Gastroesophageal sphincter (tissue), 4 donors: ENCODE data around the gene RNF152. TPM values are rescaled to one million over a fixed set of nuclear protein-coding genes. Genes with fewer than 3 reads are reported as not detected.

Experiments used
- ATAC-seq: fragments of 150-250 bp; one replicate; pipeline ENCODE4 v1.9.1; 2016; ENCODE audit warnings: mild to moderate bottlenecking, moderate library complexity
- H3K27ac ChIP-seq, 4 donors: fragments of 200-600 bp; sonication (generic) in 3 of 4; 1 replicate in 3 of 4; 2 replicates in 1 of 4; pipeline ENCODE4 v1.5.1; 2016 to 2019
- H3K27me3 ChIP-seq: fragments of 200-600 bp; sonication (generic); one replicate; pipeline ENCODE4 v1.5.1; 2019
- H3K36me3 ChIP-seq, 2 donors: fragments of 200-600 bp; sonication (generic); one replicate each; pipeline ENCODE4 v1.5.1; 2019; ENCODE audit warnings: control low read depth in 1 of 2
- H3K4me1 ChIP-seq, 3 donors: fragments of 200-600 bp; sonication (generic); 1 replicate in 2 of 3; 2 replicates in 1 of 3; pipeline ENCODE4 v1.5.1; 2016 to 2019; ENCODE audit warnings: control low read depth in 2 of 3
- H3K4me3 ChIP-seq, 2 donors: fragments of 200-600 bp; sonication (generic); one replicate each; pipeline ENCODE4 v1.5.1; 2019; ENCODE audit warnings: mild to moderate bottlenecking in 1 of 2, moderate library complexity in 1 of 2
- H3K9me3 ChIP-seq, 3 donors: fragments of 200-600 bp; sonication (generic); one replicate each; pipeline ENCODE4 v1.5.1; 2017 to 2019; ENCODE audit warnings: control low read depth in 2 of 3
- CTCF ChIP-seq, 4 experiments: fragments of 200-600 bp in 2 of 4; fragments of 450-650 bp in 2 of 4; sonication (generic) in 1 of 4; IDR thresholded peaks; one replicate each; pipeline ENCODE4 v1.5.1; 2017 to 2019; ENCODE audit warnings: antibody characterized with exemption in 4 of 4, mild to moderate bottlenecking in 2 of 4, moderate library complexity in 2 of 4
- EP300 ChIP-seq: sonication (generic); formaldehyde crosslinking; IDR thresholded peaks from one replicate; pipeline ENCODE4 v1.6.1; 2017; ENCODE audit warnings: antibody characterized with exemption, mild to moderate bottlenecking
- POLR2A ChIP-seq, 2 donors: fragments of 450-650 bp; IDR thresholded peaks; one replicate each; pipeline ENCODE4 v1.6.1; 2017; ENCODE audit warnings: antibody characterized with exemption in 2 of 2, mild to moderate bottlenecking in 2 of 2, moderate library complexity in 1 of 2
- POLR2AphosphoS5 ChIP-seq: sonication (generic); formaldehyde crosslinking; IDR thresholded peaks from one replicate; pipeline ENCODE4 v1.6.1; 2017; ENCODE audit warnings: antibody characterized with exemption
- WGBS, 2 donors: methylation state at CpG; one replicate each; pipeline ENCODE4 v1.1.5; 2018; ENCODE audit warnings: low coverage in 1 of 2; 5-methylcytosine and 5-hydroxymethylcytosine counted together
- total RNA-seq, 4 donors: library from RNA; depleted of rRNA; stranded (reverse); fragments of >200 nt; gene quantifications; one replicate each; pipeline ENCODE4 v1.1.0, GENCODE V29; 2016

Gene RNF152
- total RNA-seq, 4 donors from 2014 or later: 9.0 to 11.2 (median 10.1) TPM

GRCh38 chr18:61870151-61870550 is 22.7 kb downstream of the RNF152 start:
- TF ChIP-seq POLR2A (IDR thresholded peaks at IDR 0.05) (no peak), POLR2AphosphoS5 (no peak), CTCF (IDR thresholded peaks at IDR 0.05) (no peak), EP300 (no peak)
- Histone ChIP-seq H3K27me3 (no peaks in the 10 kb centered on the region), H3K27ac (peak overlapping the region in 1 of 4 donors; percentile 25), H3K4me3 (no peak overlapping the region), H3K4me1 (no peaks in the 10 kb centered on the region), H3K36me3 (no peaks in the 10 kb centered on the region), H3K9me3 (no peaks in the 10 kb centered on the region)
- 59 to 60% methylated on average over 4 to 6 of the region's 8 CpGs for whole genome bisulfite sequencing, 2 donors
- no peak for ATAC-seq

GRCh38 chr18:61869636-61870035 is 23.2 kb downstream of the RNF152 start:
- TF ChIP-seq CTCF (IDR thresholded peaks at IDR 0.05): no peak
- TF ChIP-seq POLR2A (IDR thresholded peaks at IDR 0.05): no peak
- TF ChIP-seq EP300: no peak
- no peak for TF ChIP-seq POLR2AphosphoS5
- Histone ChIP-seq H3K27ac (no peak overlapping the region), H3K9me3 (no peaks in the 10 kb centered on the region), H3K4me3 (no peak overlapping the region), H3K36me3 (no peaks in the 10 kb centered on the region), H3K4me1 (no peaks in the 10 kb centered on the region), H3K27me3 (no peaks in the 10 kb centered on the region)
- 76 to 77% methylated on average over 4 of the region's 4 CpGs for WGBS, 2 donors
- no peak for ATAC-seq

GRCh38 chr18:61865466-61866175 is 27.2 kb downstream of the RNF152 start:
- Histone ChIP-seq H3K36me3 (no peaks in the 10 kb centered on the region), H3K9me3 (no peaks in the 10 kb centered on the region), H3K4me1 (no peaks in the 10 kb centered on the region), H3K4me3 (no peak overlapping the region), H3K27me3 (no peaks in the 10 kb centered on the region), H3K27ac (no peak overlapping the region)
- no peak for ATAC-seq
- 9 to 75% methylated on average over 2 of the region's 3 CpGs for WGBS, 2 donors
- no peak for TF ChIP-seq EP300
- no peak for TF ChIP-seq POLR2A (IDR thresholded peaks at IDR 0.05)
- TF ChIP-seq POLR2AphosphoS5: no peak
- TF ChIP-seq CTCF (IDR thresholded peaks at IDR 0.05): no peak

- no peak for ATAC-seq
- Histone ChIP-seq H3K36me3 (no peaks in the 10 kb centered on the region), H3K4me3 (no peak overlapping the region), H3K27me3 (no peaks in the 10 kb centered on the region), H3K27ac (no peak overlapping the region), H3K9me3 (no peaks in the 10 kb centered on the region), H3K4me1 (no peaks in the 10 kb centered on the region)
- 95 to 100% methylated on average over 1 to 3 of the region's 3 CpGs for WGBS, 2 donors
- no peak for TF ChIP-seq POLR2AphosphoS5
- no peak for TF ChIP-seq CTCF (IDR thresholded peaks at IDR 0.05)
- TF ChIP-seq EP300: no peak
- TF ChIP-seq POLR2A (IDR thresholded peaks at IDR 0.05): no peak
Measured at GRCh38 chr18:61861372-61861771, 31.4 kb downstream of the RNF152 start.

GRCh38 chr18:61860302-61860701 is 32.5 kb downstream of the RNF152 start:
- no peak for TF ChIP-seq CTCF (IDR thresholded peaks at IDR 0.05)
- TF ChIP-seq POLR2A (IDR thresholded peaks at IDR 0.05): no peak
- TF ChIP-seq POLR2AphosphoS5: no peak
- no peak for TF ChIP-seq EP300
- Histone ChIP-seq H3K27ac (no peak overlapping the region), H3K4me1 (peaks cover 0 to 4% (median 0%) of the 10 kb centered on the region in 3 donors), H3K9me3 (no peaks in the 10 kb centered on the region), H3K36me3 (no peaks in the 10 kb centered on the region), H3K27me3 (no peaks in the 10 kb centered on the region), H3K4me3 (no peak overlapping the region)
- WGBS, 2 donors: 73 to 95% methylated on average over 2 to 6 of the region's 6 CpGs
- no peak for ATAC-seq
